Caki2 (cell line): ENCODE data around the gene PHACTR3. TPM values are rescaled to one million over a fixed set of nuclear protein-coding genes. Genes with fewer than 3 reads are reported as not detected.

Source experiments
- DNase-seq: peaks from one replicate; pipeline ENCODE4 v3.0.0-alpha.2; 2015; ENCODE audit warnings: low read depth
- in situ Hi-C: cut with HindIII; loops from 2 replicates; pipeline ENCODE4 v1.10.0; 2016; ENCODE audit warnings: low sequenced_read_pairs, low pct_unique_long_range_greater_than_20kb, mixed read lengths
- total RNA-seq: library from RNA; depleted of rRNA; stranded (reverse); fragments of >200 nt; shearing (Covaris generic); gene quantifications from 2 replicates; pipeline ENCODE4 v1.2.3, GENCODE V29; 2014; ENCODE audit warnings: low replicate concordance

Gene PHACTR3
- total RNA-seq, 1 experiment from 2014 or later, result not detected

- in situ Hi-C loops, result no loop called here
- no peak for DNase-seq
Measured at GRCh38 chr20:59698598-59698997, 94.3 kb downstream of the PHACTR3 start.

DNA sequence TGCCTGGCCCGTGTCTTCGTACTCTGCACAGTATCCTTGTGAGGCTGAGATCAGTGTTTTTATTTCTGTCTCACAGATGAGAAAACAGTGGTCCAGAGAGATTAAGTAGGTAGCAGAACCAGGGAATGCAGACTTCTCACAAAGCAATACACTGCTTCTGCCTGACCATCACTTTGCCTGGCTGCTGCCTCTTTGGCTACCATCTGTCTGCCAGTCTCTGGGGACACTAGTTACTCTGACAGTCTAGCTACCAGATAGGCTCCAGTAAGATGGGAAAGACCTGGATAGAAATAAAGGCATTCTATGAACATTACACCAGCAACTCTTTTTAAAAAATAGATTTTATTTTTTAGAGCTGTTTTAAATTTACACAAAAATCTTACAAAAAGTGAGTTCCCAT lies 96.9 kb downstream of the PHACTR3 start:
- no peak for DNase-seq
- in situ Hi-C loops, result no loop called here

GRCh38 chr20:59703046-59703445 lies 98.7 kb downstream of the PHACTR3 start:
- in situ Hi-C loops, result no loop called here
- no peak for DNase-seq

DNA sequence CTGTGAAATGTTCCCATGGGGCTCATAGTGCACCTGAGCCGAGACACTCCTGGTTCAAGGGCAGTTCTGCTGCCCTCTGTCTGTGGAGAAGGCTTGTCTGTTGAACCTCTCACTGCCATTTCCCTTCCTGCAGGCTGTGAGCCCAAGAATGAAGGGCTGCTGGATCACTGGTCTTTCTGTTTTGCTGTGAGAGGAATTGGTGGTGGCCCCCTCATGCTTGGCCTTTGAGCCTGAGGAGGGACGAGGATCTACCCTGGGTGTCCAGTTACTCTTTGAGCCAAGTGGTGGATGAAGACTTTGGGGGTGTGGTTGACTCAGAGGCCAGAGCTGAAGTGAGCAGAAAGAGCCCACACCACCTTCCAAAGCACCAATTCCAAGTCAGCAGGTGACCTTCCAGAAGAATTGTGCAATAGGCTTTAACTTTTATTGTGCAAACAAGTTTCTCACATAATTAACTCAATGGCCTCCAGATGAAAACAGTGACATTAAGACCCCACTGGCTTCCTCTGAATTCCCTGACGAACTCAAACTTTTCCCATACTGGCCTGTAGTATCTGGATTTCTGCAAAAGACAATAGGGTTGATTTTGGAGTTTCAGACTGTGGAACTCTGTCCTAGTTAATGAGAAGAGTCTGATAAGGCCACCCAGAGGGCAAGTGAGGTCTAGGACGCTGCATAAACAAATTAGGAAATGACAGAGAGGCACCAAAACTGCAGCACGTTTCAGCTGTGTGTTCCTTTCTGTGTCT lies 101.5 kb downstream of the PHACTR3 start:
- no peak for DNase-seq
- in situ Hi-C loops, result no loop called here

- in situ Hi-C loops, result no loop called here
- DNase-seq, result no peak
Measured at GRCh38 chr20:59706400-59706693, 102.0 kb downstream of the PHACTR3 start.

GRCh38 chr20:59708326-59708725 lies 104.0 kb downstream of the PHACTR3 start:
- in situ Hi-C loops, result no loop called here
- DNase-seq, result no peak

- no peak for DNase-seq
- in situ Hi-C loops, result no loop called here
Measured at GRCh38 chr20:59709636-59710035, 105.3 kb downstream of the PHACTR3 start.

GRCh38 chr20:59718071-59718470 lies 113.7 kb downstream of the PHACTR3 start:
- in situ Hi-C loops, result no loop called here
- no peak for DNase-seq

DNA sequence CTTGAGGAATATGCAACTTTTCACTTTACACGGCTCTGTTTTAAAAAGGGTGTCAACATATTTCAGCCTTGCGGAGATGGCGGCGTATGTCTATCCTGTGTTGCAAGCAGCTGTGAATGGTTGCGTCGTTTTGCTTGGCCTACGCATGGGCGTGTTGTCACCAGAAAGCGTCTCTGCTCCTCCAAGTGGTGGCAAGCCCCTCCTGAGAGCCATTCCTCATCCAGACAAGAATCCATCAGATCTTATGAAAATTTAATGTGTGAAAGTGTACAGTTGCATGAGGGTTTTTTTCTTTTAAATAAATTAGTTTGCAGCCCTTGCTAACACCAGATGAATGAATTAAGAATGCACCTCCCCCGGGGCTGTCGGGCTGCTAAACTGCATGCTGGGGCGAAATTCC lies 114.4 kb downstream of the PHACTR3 start:
- DNase-seq, result no peak
- in situ Hi-C loops, result no loop called here

DNA sequence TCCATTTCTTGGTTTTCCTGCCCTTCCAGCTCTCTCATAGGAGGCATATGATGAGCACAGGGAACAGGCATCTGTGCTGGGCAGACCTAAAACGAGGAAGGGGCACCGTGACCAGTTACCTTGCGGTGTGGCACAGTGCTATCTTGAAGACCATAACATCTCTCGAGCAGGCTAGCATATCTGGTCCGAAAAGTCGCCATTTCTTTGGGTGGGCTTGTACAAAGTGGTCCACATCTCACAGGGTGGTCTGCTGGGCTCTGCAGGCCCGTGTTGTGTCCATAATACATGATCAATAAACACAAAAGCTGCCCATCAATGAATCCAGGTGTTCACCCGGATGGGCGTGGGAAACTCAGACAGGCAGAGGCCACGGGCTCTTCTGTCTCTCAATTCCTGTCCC lies 115.7 kb downstream of the PHACTR3 start:
- DNase-seq, result no peak
- in situ Hi-C loops, result no loop called here

GRCh38 chr20:59721386-59721785 lies 117.0 kb downstream of the PHACTR3 start:
- in situ Hi-C loops, result no loop called here
- no peak for DNase-seq

DNA sequence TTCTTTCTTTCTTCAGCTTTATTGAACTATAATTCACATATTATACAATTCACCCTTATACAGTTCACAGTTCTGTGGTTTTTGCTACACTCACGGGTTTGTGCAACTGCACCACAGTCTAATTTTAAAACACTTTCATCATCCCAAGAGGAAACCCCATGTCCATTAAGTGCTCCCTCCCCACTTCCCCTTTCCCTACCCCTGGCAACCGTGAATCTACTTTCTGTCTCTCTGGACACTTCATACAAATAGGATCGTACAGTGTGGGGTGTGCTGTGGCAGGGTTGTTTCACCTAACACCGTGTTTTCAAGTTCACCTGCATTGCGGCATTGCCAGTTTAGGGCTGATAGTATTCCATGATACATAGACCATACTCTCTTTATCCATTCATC lies 118.8 kb downstream of the PHACTR3 start:
- DNase-seq, result no peak
- in situ Hi-C loops, result no loop called here

DNA sequence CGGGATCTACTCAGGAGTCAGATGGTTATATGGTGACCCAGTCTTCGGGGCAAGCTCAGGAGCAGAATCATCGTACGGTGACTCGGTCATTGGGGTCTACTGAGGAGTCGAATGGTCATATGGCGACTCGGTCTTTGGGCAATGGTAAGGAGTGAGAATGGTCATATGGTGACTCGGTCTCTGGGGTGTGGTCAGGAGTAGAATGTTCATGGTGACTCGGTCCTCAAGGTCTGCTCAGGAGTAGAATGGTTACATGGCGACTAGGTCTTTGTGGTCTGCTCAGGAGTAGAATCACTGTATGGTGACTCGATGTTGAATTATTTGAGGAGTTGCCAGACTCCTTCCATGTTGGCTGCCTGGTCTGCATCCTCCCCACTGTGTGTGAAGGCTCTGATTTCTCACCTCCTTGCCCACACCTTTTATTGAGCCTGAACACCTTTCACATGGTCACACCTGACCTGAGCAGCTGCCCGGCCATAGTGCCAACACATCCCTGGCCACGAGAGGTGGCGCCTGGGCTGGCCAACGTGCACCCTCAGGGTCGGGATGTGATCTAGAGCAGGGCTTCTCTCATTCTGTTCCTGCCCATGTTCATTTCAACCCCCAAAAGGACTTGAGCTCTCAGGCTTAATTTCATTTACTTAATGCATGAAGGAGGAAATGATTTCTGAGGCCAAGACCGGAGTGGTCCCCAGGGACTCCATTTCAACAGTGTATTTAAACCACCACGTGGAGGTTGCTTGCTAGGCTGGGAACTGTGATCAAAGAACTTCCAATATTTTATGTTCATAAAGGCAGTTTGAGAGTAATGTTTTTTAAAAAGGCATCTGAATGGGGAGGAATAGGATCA lies 119.5 kb downstream of the PHACTR3 start:
- DNase-seq, result no peak
- in situ Hi-C loops, result no loop called here

DNA sequence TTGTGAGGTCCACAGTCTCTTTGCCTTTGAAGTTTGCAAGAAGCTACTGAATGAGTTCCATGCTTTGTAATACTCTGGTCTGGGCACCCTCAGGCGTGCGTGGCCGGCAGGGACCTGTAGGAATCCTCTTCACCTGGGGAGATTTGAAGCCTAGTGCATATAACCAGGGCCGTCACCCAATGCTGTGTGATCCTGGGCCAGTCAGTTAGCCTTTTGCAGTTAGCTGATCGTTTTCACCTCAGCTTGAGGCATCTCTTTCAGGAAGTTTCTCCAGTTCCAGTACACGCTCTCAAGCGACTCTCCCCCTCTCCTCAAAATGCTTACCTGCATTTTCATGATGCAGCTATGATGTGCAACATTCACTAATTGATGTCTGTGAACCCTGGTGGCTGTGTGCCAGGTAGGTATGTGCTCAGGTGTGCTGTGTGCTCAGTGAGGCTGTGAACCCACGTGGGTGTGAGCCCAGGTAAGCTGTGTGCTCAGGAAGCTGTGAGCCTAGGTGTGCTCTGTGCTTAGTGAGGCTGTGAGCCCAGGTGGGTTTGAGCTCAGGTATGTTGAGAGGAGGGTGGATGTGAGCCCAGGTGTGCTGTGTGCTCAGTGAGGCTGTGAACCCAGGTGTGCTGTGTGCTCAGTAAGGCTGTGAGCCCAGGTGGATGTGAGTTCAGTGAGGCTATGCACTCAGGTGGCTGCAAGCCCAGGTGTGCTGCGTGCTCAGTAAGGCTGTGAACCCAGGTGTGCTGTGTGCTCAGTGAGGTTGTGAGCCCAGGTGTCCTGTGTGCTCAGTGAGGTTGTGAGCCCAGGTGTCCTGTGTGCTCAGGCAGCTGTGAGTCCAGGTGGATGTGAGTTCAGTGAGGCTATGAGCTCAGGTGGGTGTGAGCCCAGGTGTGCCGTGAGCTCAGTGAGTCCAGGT lies 120.4 kb downstream of the PHACTR3 start:
- in situ Hi-C loops, result no loop called here
- DNase-seq, result no peak

DNA sequence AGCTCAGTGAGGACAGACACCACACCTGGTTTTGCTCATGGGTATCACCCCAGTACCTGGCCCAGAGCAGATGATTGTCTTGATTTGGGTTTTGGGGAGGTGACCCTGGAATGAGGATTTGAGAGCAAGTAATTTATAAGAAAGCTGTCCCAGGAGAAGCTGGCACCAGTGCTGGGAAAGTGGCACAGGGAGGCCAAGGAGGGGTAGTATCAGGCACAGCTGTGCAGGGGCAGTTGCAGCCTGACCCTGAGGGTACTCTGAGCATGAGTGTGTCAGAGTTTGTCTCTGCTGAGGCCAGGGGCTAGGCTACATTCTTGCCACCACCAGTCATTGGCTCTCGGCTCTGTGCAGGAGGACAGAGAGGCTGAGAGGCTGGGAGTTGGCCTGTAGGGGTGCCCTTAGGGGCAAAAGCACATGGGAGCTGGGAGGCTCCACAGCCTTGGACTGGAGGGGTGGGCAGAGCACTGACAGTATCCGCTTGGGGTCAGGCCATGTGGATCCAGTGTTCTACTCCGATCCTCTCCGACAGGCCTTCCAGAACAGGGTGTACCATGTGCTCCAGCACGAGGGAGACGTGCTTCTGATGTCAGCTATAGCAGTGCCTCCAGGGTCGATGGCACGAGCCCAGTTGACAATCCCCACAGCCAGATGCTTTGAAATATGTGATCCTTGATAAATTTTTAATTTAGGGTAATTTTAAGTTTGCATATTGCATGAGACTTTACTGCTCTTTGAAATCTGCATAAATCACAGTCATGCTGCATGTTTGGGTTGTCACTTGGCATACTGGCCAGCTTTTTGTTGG lies 121.3 kb downstream of the PHACTR3 start:
- in situ Hi-C loops, result no loop called here
- DNase-seq, result no peak

GRCh38 chr20:59726281-59726595 lies 121.9 kb downstream of the PHACTR3 start:
- in situ Hi-C loops, result no loop called here
- no peak for DNase-seq

DNA sequence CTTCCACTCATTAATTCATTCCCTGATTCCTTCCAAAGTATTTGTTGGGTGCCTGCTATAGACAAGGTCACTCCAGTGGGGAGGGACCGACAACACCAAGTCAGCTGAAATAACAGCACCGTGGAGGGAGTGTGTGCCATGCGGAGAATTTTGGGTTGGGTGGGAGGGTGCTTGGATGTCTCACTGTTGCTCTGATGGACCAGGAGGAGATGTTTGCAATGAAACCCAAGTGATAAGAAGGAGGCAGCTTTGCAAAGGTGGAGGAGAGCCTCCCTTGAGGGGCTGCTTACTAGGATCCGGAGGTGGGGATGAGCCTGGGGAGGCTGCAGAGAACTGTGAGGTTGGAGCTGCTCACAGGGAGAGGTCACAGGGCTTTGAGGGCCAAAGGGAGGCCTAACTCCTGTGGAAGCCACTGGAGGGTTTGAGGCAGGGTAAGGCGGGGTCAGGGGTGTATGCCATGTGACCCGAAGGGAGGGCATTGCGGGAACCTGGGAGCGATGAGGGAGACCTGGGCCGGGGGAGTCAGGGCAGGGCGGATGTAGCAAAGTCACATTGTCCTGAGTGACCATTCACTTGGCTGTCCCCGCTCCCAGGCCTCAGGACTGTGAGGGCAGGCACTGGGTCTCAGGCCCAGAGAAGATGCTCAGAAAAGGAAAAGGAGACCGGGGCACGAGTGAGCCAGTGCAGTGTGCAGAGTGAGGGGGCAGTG lies 124.5 kb downstream of the PHACTR3 start:
- in situ Hi-C loops, result no loop called here
- DNase-seq, result no peak

DNA sequence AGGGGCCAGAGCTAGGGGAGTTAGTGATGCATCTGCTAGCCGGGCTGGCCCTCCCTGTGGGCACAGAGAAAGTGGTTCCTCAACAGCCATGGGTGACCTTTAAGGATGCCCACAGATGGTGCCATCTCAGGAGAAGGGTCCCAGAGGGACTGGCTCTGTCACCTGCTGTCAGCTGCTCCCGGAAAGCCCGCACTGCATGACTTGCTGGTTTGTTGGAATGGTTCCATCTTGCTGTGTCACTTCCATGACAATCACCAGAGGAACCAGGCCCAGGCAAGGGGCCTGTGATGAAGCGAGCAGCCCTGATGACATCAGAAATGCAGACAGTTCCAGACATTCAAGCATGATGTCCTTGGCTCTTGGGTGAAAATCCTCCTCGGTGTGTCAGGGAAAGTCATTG lies 125.2 kb downstream of the PHACTR3 start:
- no peak for DNase-seq
- in situ Hi-C loops, result no loop called here
